ENCODE results near the gene USP3. TPM values are rescaled to one million over a fixed set of nuclear protein-coding genes. Genes with fewer than 3 reads are reported as not detected.
A peak's percentile ranks its signal among the peaks of the same experiment; 100 is the strongest.

USP3 gene
- total and polyA plus RNA-seq, 2 of the 4 experiments (the other 2 are of a cell fraction) = 17.3 to 52.3 TPM

DNA sequence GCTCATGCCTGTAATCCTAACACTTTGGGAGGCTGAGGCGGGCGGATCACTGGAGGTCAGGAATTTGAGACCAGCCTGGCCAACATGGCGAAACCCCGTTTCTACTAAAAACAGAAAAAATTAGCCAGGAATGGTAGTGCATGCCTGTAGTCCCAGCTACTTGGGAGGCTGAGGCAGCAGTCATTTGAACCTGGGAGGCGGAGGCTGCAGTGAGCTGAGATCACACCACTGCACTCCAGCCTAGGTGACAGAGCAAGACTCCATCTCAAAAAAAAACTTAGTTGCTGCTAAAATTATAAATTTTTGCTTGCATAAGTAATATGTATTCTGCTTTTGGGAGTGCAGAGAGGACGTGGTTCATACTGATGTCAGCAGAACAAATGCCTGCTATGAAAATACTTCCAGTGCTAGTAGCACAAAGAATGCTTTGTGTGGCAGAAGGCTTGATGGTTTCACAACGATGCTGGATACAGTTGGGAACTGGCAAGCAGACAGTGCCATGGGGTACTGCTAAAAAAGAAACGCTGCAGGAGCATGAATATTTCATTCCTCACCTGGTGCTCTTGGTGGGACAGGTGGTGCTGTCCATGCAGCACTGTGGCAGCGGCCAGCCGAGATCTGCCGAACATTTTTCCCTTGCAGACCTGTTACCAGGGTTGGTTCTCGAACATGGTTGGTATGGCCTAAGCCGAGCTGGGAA lies 123.9 kb downstream of the USP3 start:
- Histone ChIP-seq H3K56ac (ENCODE audit: extremely low read depth, insufficient read depth, low read length) (no peak overlapping the region), H3K4me3 (ENCODE audit: insufficient read depth, low read depth, low read length) (no peak overlapping the region), H3K14ac (replicated peaks; ENCODE audit: low read depth, low read length) (no peak overlapping the region), H4K5ac (ENCODE audit: low read depth, low read length) (no peak overlapping the region), H3K23ac (ENCODE audit: low read depth, low read length) (no peak overlapping the region), H3K4ac (ENCODE audit: low read depth, low read length) (no peak overlapping the region), H3K79me1 (ENCODE audit: low read depth in 1 of 2, low read length in 2 of 2) (peaks cover 0 to 7% of the 10 kb centered on the region in 2 experiments; a peak in 1 of 4 replicates), H3K36me3 (ENCODE audit: control insufficient read depth, insufficient read depth, low read length) (peaks cover 27% of the 10 kb centered on the region), H4K20me1 (ENCODE audit: insufficient read depth, low read length) (no peaks in the 10 kb centered on the region), H3K27me3 (ENCODE audit: control insufficient read depth, insufficient read depth, low read length) (no peaks in the 10 kb centered on the region), H3K9ac (ENCODE audit: low read depth, low read length) (no peak overlapping the region), H2BK15ac (ENCODE audit: low read depth, low read length) (no peak overlapping the region), H2AK9ac (replicated peaks; ENCODE audit: low read depth, low read length, poor library complexity) (no peak overlapping the region), H4K91ac (ENCODE audit: insufficient read depth, low read depth, low read length) (no peak overlapping the region), H3K9me1 (ENCODE audit: insufficient read depth, low read length) (peaks cover 13% of the 10 kb centered on the region), H2BK120ac (ENCODE audit: low read depth, low read length) (no peak overlapping the region), H3K27ac (ENCODE audit: insufficient read depth, low read length) (no peak overlapping the region), H2BK20ac (ENCODE audit: low read depth, low read length) (no peak overlapping the region), H2BK5ac (ENCODE audit: low read depth, low read length, poor library complexity, severe bottlenecking) (no peak overlapping the region), H3K9me3 (ENCODE audit: control insufficient read depth, insufficient read depth, low read length) (no peaks in the 10 kb centered on the region), H2AFZ (replicated peaks; ENCODE audit: low read length, poor library complexity) (no peak overlapping the region), H3K4me1 (ENCODE audit: control insufficient read depth, insufficient read depth, low read length) (peaks cover 9% of the 10 kb centered on the region), H3K4me2 (ENCODE audit: low read depth, low read length) (no peak overlapping the region), H2AK5ac (ENCODE audit: low read depth, low read length) (no peak overlapping the region; the same call in 1 of the 2 replicates), H3K18ac (ENCODE audit: low read depth, low read length) (no peak overlapping the region), H4K8ac (ENCODE audit: low read depth in 2 of 2, low read length in 2 of 2) (no peak overlapping the region)
- dilution Hi-C loops (cut with HindIII; ENCODE audit: low sequenced_read_pairs, unreplicated experiment) (no loop called here), in situ Hi-C loops (cut with MboI; ENCODE audit: low sequenced_read_pairs) (loop anchor here (25.0 kb wide), 1 partner anchor 434 kb away; no protein-coding TSS in a partner anchor), intact Hi-C loops (cut with micrococcal nuclease) (no loop called here)
- DNase-seq (peak; percentile 47), ATAC-seq (ENCODE audit: low read depth) (no peak)
- ChIA-PET POLR2A (ENCODE audit: unreplicated experiment) (no interaction called here), CTCF (interaction anchor here (0.6 kb wide), 1 partner anchor 33 kb away, joined by 3 read pairs; no protein-coding TSS in a partner anchor)
- no TSS peak for BruUV-seq (replicated peaks)
- TF ChIP-seq BHLHE40 (IDR thresholded peaks at IDR 0.05; ENCODE audit: low read depth, low read length) (no peak), RCOR1 (IDR thresholded peaks at IDR 0.05; ENCODE audit: insufficient replicate concordance, low read length) (no peak), FOS (IDR thresholded peaks at IDR 0.05; ENCODE audit: low read depth, low read length) (no peak), RAD21 (IDR thresholded peaks at IDR 0.05; ENCODE audit: low read length) (no peak)
- WGBS, 2 experiments (ENCODE audit: extremely low coverage in 2 of 2, insufficient read length in 1 of 2) = 67% methylated on average over 3 of the region's 13 CpGs; no CpG with 5 or more reads in 1 of the 2 experiments
